ENCODE data around the gene GJA1.

DNA sequence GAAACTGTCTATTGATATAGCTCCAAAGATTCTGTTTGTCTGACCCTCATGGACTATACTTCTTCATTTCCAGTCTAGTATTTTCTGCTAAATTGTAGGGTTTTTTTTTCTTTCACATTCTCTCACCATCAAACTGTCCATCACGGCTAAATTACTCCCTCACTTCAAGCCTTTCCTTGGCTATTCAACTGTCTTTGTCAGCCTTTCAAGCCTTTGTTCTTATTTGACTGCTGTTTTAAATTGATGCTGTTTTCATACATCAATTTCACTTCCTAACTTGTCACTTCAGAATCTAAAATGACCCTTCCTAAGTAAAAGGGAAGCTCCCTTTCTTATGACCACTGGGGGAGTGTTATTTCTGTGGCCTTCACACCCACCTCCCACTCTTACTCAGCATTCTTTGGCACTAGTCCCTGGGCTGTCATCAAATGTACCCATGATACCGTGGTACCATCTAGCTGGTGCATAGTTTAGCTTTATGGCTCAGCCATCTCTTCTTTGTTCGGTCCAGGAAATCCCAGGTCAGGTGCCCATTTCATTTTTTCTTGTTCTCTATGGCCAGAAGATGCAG lies 8.6 kb downstream of the GJA1 start:
- no peak for TF ChIP-seq POLR2A (IDR thresholded peaks at IDR 0.05)
- TF ChIP-seq, protein P1, sequence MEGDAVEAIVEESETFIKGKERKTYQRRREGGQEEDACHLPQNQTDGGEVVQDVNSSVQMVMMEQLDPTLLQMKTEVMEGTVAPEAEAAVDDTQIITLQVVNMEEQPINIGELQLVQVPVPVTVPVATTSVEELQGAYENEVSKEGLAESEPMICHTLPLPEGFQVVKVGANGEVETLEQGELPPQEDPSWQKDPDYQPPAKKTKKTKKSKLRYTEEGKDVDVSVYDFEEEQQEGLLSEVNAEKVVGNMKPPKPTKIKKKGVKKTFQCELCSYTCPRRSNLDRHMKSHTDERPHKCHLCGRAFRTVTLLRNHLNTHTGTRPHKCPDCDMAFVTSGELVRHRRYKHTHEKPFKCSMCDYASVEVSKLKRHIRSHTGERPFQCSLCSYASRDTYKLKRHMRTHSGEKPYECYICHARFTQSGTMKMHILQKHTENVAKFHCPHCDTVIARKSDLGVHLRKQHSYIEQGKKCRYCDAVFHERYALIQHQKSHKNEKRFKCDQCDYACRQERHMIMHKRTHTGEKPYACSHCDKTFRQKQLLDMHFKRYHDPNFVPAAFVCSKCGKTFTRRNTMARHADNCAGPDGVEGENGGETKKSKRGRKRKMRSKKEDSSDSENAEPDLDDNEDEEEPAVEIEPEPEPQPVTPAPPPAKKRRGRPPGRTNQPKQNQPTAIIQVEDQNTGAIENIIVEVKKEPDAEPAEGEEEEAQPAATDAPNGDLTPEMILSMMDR (IDR thresholded peaks at IDR 0.05 in 4 of 5, conservative IDR thresholded peaks at IDR 0.05 in 1 of 5) = no peak
